OCI-LY3 (cell line): ENCODE measurements around the gene PGLYRP4.

Source experiments
- EZH2phosphoT487 ChIP-seq: fragments of 200-600 bp; shearing (Covaris generic); IDR thresholded peaks from 2 replicates; pipeline ENCODE4 v1.6.1; 2018; ENCODE audit warnings: antibody characterized with exemption, mixed run types, low read depth
- TF ChIP-seq, protein P1 (sequence below): fragments of 200-600, 300-600 bp; sonication (generic); IDR thresholded peaks from 2 replicates; pipeline ENCODE4 v1.5.1; 2014; ENCODE audit warnings: antibody characterized with exemption, low read length, low read depth

DNA sequence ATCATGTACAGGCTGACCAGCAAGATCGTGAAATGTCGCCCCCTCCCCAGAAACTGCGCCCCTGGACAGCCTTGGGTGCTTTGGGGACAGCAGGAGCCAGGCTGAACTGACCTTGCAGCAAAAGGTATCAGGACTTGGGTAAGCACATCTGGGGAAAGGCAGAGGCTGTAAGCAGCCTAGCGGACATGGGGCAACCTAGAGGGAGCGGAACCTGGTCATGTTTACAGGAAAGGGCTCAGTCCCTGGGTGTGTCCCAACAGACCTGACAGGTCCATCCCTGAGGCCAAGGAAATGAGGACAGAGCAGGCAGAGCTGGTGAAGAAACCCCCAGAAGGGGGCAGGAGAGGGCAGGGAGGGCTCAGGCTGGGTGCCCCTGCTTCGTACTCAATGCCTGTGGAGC is 45.3 kb upstream of the PGLYRP4 start:
- TF ChIP-seq, protein P1, sequence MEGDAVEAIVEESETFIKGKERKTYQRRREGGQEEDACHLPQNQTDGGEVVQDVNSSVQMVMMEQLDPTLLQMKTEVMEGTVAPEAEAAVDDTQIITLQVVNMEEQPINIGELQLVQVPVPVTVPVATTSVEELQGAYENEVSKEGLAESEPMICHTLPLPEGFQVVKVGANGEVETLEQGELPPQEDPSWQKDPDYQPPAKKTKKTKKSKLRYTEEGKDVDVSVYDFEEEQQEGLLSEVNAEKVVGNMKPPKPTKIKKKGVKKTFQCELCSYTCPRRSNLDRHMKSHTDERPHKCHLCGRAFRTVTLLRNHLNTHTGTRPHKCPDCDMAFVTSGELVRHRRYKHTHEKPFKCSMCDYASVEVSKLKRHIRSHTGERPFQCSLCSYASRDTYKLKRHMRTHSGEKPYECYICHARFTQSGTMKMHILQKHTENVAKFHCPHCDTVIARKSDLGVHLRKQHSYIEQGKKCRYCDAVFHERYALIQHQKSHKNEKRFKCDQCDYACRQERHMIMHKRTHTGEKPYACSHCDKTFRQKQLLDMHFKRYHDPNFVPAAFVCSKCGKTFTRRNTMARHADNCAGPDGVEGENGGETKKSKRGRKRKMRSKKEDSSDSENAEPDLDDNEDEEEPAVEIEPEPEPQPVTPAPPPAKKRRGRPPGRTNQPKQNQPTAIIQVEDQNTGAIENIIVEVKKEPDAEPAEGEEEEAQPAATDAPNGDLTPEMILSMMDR = peak; percentile 10; the same call in 1 of the 2 replicates
- no peak for TF ChIP-seq EZH2phosphoT487
